BE2C (cell line): ENCODE data around the gene KNSTRN.

Source experiments
- DNase-seq: peaks from one replicate; pipeline ENCODE4 v3.0.0-alpha.2; 2020
- H3K27me3 ChIP-seq: fragments of 250-450 bp; sonication (Bioruptor Pico); 2 replicates; pipeline ENCODE4 v1.5.1; 2020; ENCODE audit warnings: mild to moderate bottlenecking
- H3K36me3 ChIP-seq: fragments of 250-450 bp; sonication (Bioruptor Pico); 2 replicates; pipeline ENCODE4 v1.5.1; 2020; ENCODE audit warnings: mild to moderate bottlenecking
- H3K4me1 ChIP-seq: fragments of 250-450 bp; sonication (Bioruptor Pico); 2 replicates; pipeline ENCODE4 v1.5.1; 2020
- H3K4me3 ChIP-seq: 2 replicates; pipeline ENCODE4 v1.5.1; 2011; ENCODE audit warnings: low read depth, low read length
- H3K9me3 ChIP-seq: fragments of 250-450 bp; sonication (Bioruptor Pico); 2 replicates; pipeline ENCODE4 v1.5.1; 2020
- CTCF ChIP-seq: IDR thresholded peaks from 2 replicates; pipeline ENCODE4 v1.5.1; 2012; ENCODE audit warnings: mild to moderate bottlenecking, low read depth, low read length

KNSTRN gene

GRCh38 chr15:40427188-40427587 is 44.7 kb downstream of the KNSTRN start:
- no peaks in the 10 kb centered on the region for H3K36me3 ChIP-seq
- no peak for TF ChIP-seq CTCF
- DNase-seq: peak; percentile 66
- no peaks in the 10 kb centered on the region for H3K27me3 ChIP-seq
- H3K9me3 ChIP-seq: no peaks in the 10 kb centered on the region
- H3K4me3 ChIP-seq: no peak overlapping the region
- peaks cover 7% of the 10 kb centered on the region for H3K4me1 ChIP-seq

GRCh38 chr15:40428185-40428584 is 45.7 kb downstream of the KNSTRN start:
- no peak for TF ChIP-seq CTCF
- DNase-seq: no peak
- no peak overlapping the region for H3K4me3 ChIP-seq
- H3K36me3 ChIP-seq: no peaks in the 10 kb centered on the region
- H3K9me3 ChIP-seq: no peaks in the 10 kb centered on the region
- peaks cover 7% of the 10 kb centered on the region for H3K4me1 ChIP-seq
- H3K27me3 ChIP-seq: no peaks in the 10 kb centered on the region

GRCh38 chr15:40429068-40429710 is 46.7 kb downstream of the KNSTRN start:
- Histone ChIP-seq H3K9me3 (no peaks in the 10 kb centered on the region), H3K4me3 (no peak overlapping the region), H3K36me3 (no peaks in the 10 kb centered on the region), H3K4me1 (peaks cover 7% of the 10 kb centered on the region), H3K27me3 (no peaks in the 10 kb centered on the region)
- TF ChIP-seq CTCF: no peak
- DNase-seq: no peak

- Histone ChIP-seq H3K4me1 (peaks cover 7% of the 10 kb centered on the region), H3K9me3 (no peaks in the 10 kb centered on the region), H3K36me3 (no peaks in the 10 kb centered on the region), H3K4me3 (no peak overlapping the region), H3K27me3 (no peaks in the 10 kb centered on the region)
- TF ChIP-seq CTCF: no peak
- no peak for DNase-seq
Observed at GRCh38 chr15:40430271-40430805, 47.8 kb downstream of the KNSTRN start.

GRCh38 chr15:40435023-40435709 is 52.6 kb downstream of the KNSTRN start:
- no peaks in the 10 kb centered on the region for H3K9me3 ChIP-seq
- peak overlapping the region; percentile 61 for H3K4me3 ChIP-seq
- H3K27me3 ChIP-seq: no peaks in the 10 kb centered on the region
- DNase-seq: no peak
- H3K36me3 ChIP-seq: no peaks in the 10 kb centered on the region
- H3K4me1 ChIP-seq: 0 out of 2 replicates have a peak, but pooled peaks cover 12% of the 10 kb centered on the region
- TF ChIP-seq CTCF: no peak

- Histone ChIP-seq H3K9me3 (no peaks in the 10 kb centered on the region), H3K4me3 (peak overlapping the region; percentile 61), H3K4me1 (0 out of 2 replicates have a peak, but pooled peaks cover 12% of the 10 kb centered on the region), H3K36me3 (no peaks in the 10 kb centered on the region), H3K27me3 (no peaks in the 10 kb centered on the region)
- DNase-seq: no peak
- TF ChIP-seq CTCF: no peak
Observed at GRCh38 chr15:40435710-40436089, 53.2 kb downstream of the KNSTRN start.
